SU-DHL-6 (cell line): ENCODE results near the gene ZNF527.

Source experiments
- H2AFZ ChIP-seq: fragments of 200-600 bp; sonication (generic); 2 replicates; pipeline ENCODE4 v1.6.1; 2014; ENCODE audit warnings: low read depth, mild to moderate bottlenecking, moderate library complexity, mixed read lengths, antibody characterized with exemption, low read length; ENCODE audit not compliant: severe bottlenecking
- H3F3A ChIP-seq: fragments of 200-600 bp; shearing (Covaris generic); 2 replicates; pipeline ENCODE4 v1.6.0; 2016; ENCODE audit warnings: antibody characterized with exemption, mild to moderate bottlenecking; ENCODE audit not compliant: insufficient read depth
- H3K27ac ChIP-seq: fragments of 200-600 bp; sonication (generic); 2 replicates; pipeline ENCODE4 v1.5.1; 2016; ENCODE audit warnings: low read depth, mild to moderate bottlenecking, low read length, moderate library complexity, mixed read lengths
- H3K27me3 ChIP-seq: fragments of 200-600 bp; sonication (generic), shearing (Covaris generic); 2 replicates; pipeline ENCODE4 v1.6.0; 2014; ENCODE audit warnings: mild to moderate bottlenecking, low read length
- H3K36me3 ChIP-seq: fragments of 200-600 bp; sonication (generic); 2 replicates; pipeline ENCODE4 v1.6.1; 2014; ENCODE audit warnings: mild to moderate bottlenecking, low read length, mixed read lengths
- H3K4me2 ChIP-seq: fragments of 300-600, 200-600 bp; shearing (Covaris generic), sonication (generic); 2 replicates; pipeline ENCODE4 v1.6.0; 2014; ENCODE audit warnings: low read length, low read depth, mild to moderate bottlenecking; ENCODE audit not compliant: poor library complexity, severe bottlenecking
- H3K4me3 ChIP-seq: fragments of 200-600 bp; sonication (generic); 2 replicates; pipeline ENCODE4 v1.5.1; 2014; ENCODE audit warnings: antibody characterized with exemption, low read length, mild to moderate bottlenecking, mixed read lengths; ENCODE audit not compliant: insufficient read depth, poor library complexity, severe bottlenecking
- H3K79me2 ChIP-seq: fragments of 200-600 bp; sonication (generic); 2 replicates; pipeline ENCODE4 v1.6.1; 2014; ENCODE audit warnings: mild to moderate bottlenecking, low read length, moderate library complexity; ENCODE audit not compliant: insufficient read depth
- H3K9ac ChIP-seq: fragments of 200-600 bp; sonication (generic); 2 replicates; pipeline ENCODE4 v1.7.0; 2014; ENCODE audit warnings: mild to moderate bottlenecking, low read length
- H3K9me2 ChIP-seq: fragments of 200-600 bp; sonication (generic); replicated peaks from 2 replicates; pipeline ENCODE4 v1.6.1; 2014; ENCODE audit warnings: low read length; ENCODE audit not compliant: insufficient read depth
- H3K9me3 ChIP-seq: fragments of 200-600 bp; sonication (generic); 2 replicates; pipeline ENCODE4 v1.6.1; 2014; ENCODE audit warnings: low read length, mixed read lengths; ENCODE audit not compliant: insufficient read depth
- H4K20me1 ChIP-seq: fragments of 200-600 bp; sonication (generic); 2 replicates; pipeline ENCODE4 v1.6.1; 2014; ENCODE audit warnings: low read depth, mild to moderate bottlenecking, antibody characterized with exemption, low read length, moderate library complexity, mixed read lengths
- CTCF ChIP-seq: fragments of 200-600 bp; sonication (generic); IDR thresholded peaks from one replicate; pipeline ENCODE4 v1.5.1; 2017; ENCODE audit warnings: antibody characterized with exemption, mild to moderate bottlenecking, low read length, moderate library complexity; ENCODE audit not compliant: insufficient read depth, poor library complexity, severe bottlenecking
- EZH2phosphoT487 ChIP-seq: fragments of 200-600 bp; sonication (generic), shearing (Covaris generic); conservative IDR thresholded peaks from 2 replicates; pipeline ENCODE4 v1.6.1; 2018; ENCODE audit warnings: mild to moderate bottlenecking, antibody characterized with exemption, low read length, moderate library complexity, mixed read lengths

ZNF527 gene

GRCh38 chr19:37346091-37346490, 24.8 kb upstream of the ZNF527 start:
- Histone ChIP-seq H3K79me2 (no peaks in the 10 kb centered on the region), H3K9me2 (no peaks in the 10 kb centered on the region), H3K36me3 (0 out of 2 replicates have a peak, but pooled peaks cover 4% of the 10 kb centered on the region), H2AFZ (no peak overlapping the region), H3K4me2 (no peak overlapping the region), H3K4me3 (no peak overlapping the region), H3K9ac (no peak overlapping the region), H3F3A (no peaks in the 10 kb centered on the region), H3K9me3 (no peaks in the 10 kb centered on the region), H4K20me1 (no peaks in the 10 kb centered on the region), H3K27me3 (no peaks in the 10 kb centered on the region), H3K27ac (no peak overlapping the region)
- TF ChIP-seq EZH2phosphoT487: no peak

- Histone ChIP-seq H3K9me2 (no peaks in the 10 kb centered on the region), H2AFZ (no peak overlapping the region), H4K20me1 (no peaks in the 10 kb centered on the region), H3K9me3 (no peaks in the 10 kb centered on the region), H3K9ac (no peak overlapping the region), H3K36me3 (0 out of 2 replicates have a peak, but pooled peaks cover 8% of the 10 kb centered on the region), H3K27me3 (no peaks in the 10 kb centered on the region), H3K27ac (no peak overlapping the region), H3K4me3 (no peak overlapping the region), H3K4me2 (no peak overlapping the region), H3F3A (no peaks in the 10 kb centered on the region), H3K79me2 (no peaks in the 10 kb centered on the region)
- TF ChIP-seq CTCF (no peak), EZH2phosphoT487 (no peak)
These were observed 22.8 kb upstream of the ZNF527 start for GRCh38 chr19:37348060-37348459.

DNA sequence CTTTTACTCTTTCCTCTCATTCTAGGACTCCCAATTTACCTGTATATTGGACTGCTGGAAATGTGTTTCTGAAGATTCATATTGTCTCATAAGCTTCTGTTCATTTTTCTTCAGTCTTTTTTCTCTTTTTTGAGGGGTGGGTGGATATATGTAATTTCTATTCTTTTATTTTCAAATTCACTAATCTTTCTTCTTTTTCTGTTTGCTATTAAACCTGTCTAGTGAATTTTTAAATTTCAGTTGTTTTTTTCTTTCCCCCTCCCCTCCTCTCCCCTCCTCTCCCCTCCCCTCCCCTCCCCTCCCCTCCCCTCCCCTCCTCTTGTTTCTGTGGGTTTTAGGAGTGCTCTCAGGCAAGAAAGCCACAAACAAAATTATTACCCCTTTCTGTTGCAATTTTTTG, 16.9 kb upstream of the ZNF527 start:
- no peak overlapping the region for H3K27ac ChIP-seq
- no peak overlapping the region for H3K9ac ChIP-seq
- H3K4me2 ChIP-seq: no peak overlapping the region
- no peaks in the 10 kb centered on the region for H3K79me2 ChIP-seq
- no peak overlapping the region for H2AFZ ChIP-seq
- H3K9me2 ChIP-seq: no peaks in the 10 kb centered on the region
- H3K9me3 ChIP-seq: 0 out of 2 replicates have a peak, but pooled peaks cover 7% of the 10 kb centered on the region
- no peaks in the 10 kb centered on the region for H4K20me1 ChIP-seq
- H3F3A ChIP-seq: no peaks in the 10 kb centered on the region; the same call in 1 of the 2 replicates
- no peak overlapping the region for H3K4me3 ChIP-seq
- peaks cover 30% of the 10 kb centered on the region for H3K36me3 ChIP-seq
- no peak for TF ChIP-seq EZH2phosphoT487
- TF ChIP-seq CTCF: no peak
- H3K27me3 ChIP-seq: no peaks in the 10 kb centered on the region

DNA sequence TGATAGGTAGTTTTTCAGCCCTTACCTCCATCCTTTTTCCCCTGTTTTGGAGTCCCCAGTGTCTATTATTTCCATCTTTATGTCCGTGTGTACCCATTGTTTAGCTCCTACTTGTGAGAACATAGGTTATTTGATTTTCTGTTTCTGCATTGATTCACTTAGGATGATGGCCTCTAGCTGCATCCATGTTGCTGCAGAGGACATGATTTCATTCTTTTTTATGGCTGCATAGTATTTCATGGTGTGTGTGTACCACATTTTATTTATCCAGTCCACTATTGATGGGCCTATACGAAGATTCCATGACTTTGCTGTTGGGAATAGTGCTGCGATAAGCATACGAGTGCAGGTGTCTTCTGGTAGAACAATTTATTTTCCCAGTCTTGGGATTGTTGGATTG, 15.0 kb upstream of the ZNF527 start:
- Histone ChIP-seq H3K9ac (no peak overlapping the region), H3K4me2 (no peak overlapping the region), H2AFZ (no peak overlapping the region), H3K9me2 (no peaks in the 10 kb centered on the region), H3F3A (no peaks in the 10 kb centered on the region; the same call in 1 of the 2 replicates), H3K4me3 (no peak overlapping the region), H3K36me3 (peaks cover 42% of the 10 kb centered on the region), H3K9me3 (0 out of 2 replicates have a peak, but pooled peaks cover 7% of the 10 kb centered on the region), H4K20me1 (no peaks in the 10 kb centered on the region), H3K27me3 (no peaks in the 10 kb centered on the region), H3K79me2 (no peaks in the 10 kb centered on the region), H3K27ac (no peak overlapping the region)
- TF ChIP-seq EZH2phosphoT487: no peak
- TF ChIP-seq CTCF: no peak
